Endothelial cell of umbilical vein (primary cell): ENCODE measurements around the gene TMEM135.

ENCODE experiments used
- EZH2 ChIP-seq: IDR thresholded peaks from 2 replicates; pipeline ENCODE4 v1.6.1; 2012; ENCODE audit warnings: borderline replicate concordance, low read depth, mild to moderate bottlenecking, moderate library complexity, low read length, inconsistent platforms; ENCODE audit not compliant: severe bottlenecking
- GATA2 ChIP-seq: IDR thresholded peaks from 2 replicates; pipeline ENCODE4 v1.7.0; 2011; ENCODE audit warnings: low read depth, mild to moderate bottlenecking, moderate library complexity, mixed read lengths, low read length; ENCODE audit not compliant: insufficient read length, insufficient read depth
- POLR2AphosphoS5 ChIP-seq: IDR thresholded peaks from 2 replicates; pipeline ENCODE4 v1.6.1; 2012; ENCODE audit warnings: low read depth, mild to moderate bottlenecking, control low read depth, low read length, moderate library complexity; ENCODE audit not compliant: insufficient read depth
- TF ChIP-seq, protein P1 (sequence below), 2 donors: IDR thresholded peaks; 1 replicate in 1 of 2; 2 replicates in 1 of 2; pipeline ENCODE4 v1.5.1; 2011; ENCODE audit warnings: low read length in 2 of 2, mild to moderate bottlenecking in 2 of 2, moderate library complexity in 2 of 2, control low read depth in 1 of 2, inconsistent platforms in 1 of 2, low read depth in 1 of 2; ENCODE audit not compliant: insufficient read depth in 1 of 2; ENCODE audit errors: extremely low read depth in 1 of 2

DNA sequence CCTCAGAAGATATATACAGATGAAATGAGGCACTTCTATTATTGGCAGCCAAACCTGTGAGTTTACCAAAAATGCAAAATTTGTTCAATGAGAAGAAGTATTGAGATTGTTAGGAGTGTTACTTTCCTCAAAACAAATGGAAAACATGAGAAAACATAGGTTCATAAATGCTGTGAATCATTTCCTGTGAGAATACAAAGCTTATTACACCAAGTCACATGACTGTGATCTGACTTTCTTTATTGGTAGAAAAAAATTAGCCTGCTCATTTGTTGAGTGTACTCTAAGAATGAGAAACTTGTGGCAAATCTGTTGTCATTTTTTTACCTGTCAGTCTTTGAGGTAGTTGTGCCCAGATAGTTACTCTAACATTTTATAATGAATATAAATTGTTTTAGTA lies 215.1 kb downstream of the TMEM135 start:
- no peak for TF ChIP-seq POLR2AphosphoS5
- TF ChIP-seq, protein P1, sequence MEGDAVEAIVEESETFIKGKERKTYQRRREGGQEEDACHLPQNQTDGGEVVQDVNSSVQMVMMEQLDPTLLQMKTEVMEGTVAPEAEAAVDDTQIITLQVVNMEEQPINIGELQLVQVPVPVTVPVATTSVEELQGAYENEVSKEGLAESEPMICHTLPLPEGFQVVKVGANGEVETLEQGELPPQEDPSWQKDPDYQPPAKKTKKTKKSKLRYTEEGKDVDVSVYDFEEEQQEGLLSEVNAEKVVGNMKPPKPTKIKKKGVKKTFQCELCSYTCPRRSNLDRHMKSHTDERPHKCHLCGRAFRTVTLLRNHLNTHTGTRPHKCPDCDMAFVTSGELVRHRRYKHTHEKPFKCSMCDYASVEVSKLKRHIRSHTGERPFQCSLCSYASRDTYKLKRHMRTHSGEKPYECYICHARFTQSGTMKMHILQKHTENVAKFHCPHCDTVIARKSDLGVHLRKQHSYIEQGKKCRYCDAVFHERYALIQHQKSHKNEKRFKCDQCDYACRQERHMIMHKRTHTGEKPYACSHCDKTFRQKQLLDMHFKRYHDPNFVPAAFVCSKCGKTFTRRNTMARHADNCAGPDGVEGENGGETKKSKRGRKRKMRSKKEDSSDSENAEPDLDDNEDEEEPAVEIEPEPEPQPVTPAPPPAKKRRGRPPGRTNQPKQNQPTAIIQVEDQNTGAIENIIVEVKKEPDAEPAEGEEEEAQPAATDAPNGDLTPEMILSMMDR (IDR thresholded peaks at IDR 0.05; ENCODE audit: extremely low read depth in 1 of 2, insufficient read depth in 1 of 2, low read depth in 1 of 2, low read length in 2 of 2): no peak
- no peak for TF ChIP-seq GATA2
- no peak for TF ChIP-seq EZH2
